ENCODE measurements around the gene MIPEP.

DNA sequence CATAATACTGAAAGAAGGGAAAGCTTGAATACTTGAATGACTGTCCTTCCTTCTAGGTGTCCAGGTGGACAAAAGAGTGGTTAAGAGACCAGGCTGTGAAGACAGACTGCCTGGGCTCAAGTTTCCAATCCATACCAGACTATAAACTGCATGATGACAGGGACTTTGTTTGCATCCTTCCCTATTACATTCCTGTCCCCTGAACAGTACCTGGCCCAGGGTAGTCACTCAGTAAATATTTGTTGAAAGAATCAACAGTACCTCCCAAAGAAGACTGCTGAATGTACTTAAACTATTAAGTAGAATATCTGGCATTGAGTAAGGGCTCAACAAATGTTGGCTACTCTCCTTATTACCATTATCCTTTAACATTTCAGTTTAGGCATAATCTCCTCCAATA lies 29.7 kb downstream of the MIPEP start:
- TF ChIP-seq POLR2A (IDR thresholded peaks at IDR 0.05), result no peak
- TF ChIP-seq, protein P1, sequence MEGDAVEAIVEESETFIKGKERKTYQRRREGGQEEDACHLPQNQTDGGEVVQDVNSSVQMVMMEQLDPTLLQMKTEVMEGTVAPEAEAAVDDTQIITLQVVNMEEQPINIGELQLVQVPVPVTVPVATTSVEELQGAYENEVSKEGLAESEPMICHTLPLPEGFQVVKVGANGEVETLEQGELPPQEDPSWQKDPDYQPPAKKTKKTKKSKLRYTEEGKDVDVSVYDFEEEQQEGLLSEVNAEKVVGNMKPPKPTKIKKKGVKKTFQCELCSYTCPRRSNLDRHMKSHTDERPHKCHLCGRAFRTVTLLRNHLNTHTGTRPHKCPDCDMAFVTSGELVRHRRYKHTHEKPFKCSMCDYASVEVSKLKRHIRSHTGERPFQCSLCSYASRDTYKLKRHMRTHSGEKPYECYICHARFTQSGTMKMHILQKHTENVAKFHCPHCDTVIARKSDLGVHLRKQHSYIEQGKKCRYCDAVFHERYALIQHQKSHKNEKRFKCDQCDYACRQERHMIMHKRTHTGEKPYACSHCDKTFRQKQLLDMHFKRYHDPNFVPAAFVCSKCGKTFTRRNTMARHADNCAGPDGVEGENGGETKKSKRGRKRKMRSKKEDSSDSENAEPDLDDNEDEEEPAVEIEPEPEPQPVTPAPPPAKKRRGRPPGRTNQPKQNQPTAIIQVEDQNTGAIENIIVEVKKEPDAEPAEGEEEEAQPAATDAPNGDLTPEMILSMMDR (IDR thresholded peaks at IDR 0.05), result no peak

All from adrenal gland (tissue), 5 donors.